Liver (tissue), 3 donors: ENCODE measurements around the gene PDPN.

Experiments
- GABPA ChIP-seq, 2 donors: IDR thresholded peaks in 1 of 2; conservative IDR thresholded peaks in 1 of 2; 2 replicates each; pipeline ENCODE4 v1.6.1; 2016; ENCODE audit warnings: antibody characterized with exemption in 2 of 2, mild to moderate bottlenecking in 1 of 2, moderate library complexity in 1 of 2
- HNF4G ChIP-seq: IDR thresholded peaks from 2 replicates; pipeline ENCODE4 v1.6.1; 2016; ENCODE audit warnings: antibody characterized with exemption
- JUND ChIP-seq, 2 donors: IDR thresholded peaks; 2 replicates each; pipeline ENCODE4 v1.6.1; 2016; ENCODE audit warnings: antibody characterized with exemption in 2 of 2
- RAD21 ChIP-seq, 2 donors: IDR thresholded peaks; 2 replicates each; pipeline ENCODE4 v1.6.1; 2016; ENCODE audit warnings: antibody characterized with exemption in 2 of 2, mild to moderate bottlenecking in 2 of 2
- SP1 ChIP-seq: IDR thresholded peaks from 2 replicates; pipeline ENCODE4 v1.6.1; 2018; ENCODE audit warnings: antibody characterized with exemption, mild to moderate bottlenecking
- YY1 ChIP-seq: IDR thresholded peaks from 2 replicates; pipeline ENCODE4 v1.6.1; 2016; ENCODE audit warnings: antibody characterized with exemption, mild to moderate bottlenecking
- TF ChIP-seq, protein P1 (sequence below): IDR thresholded peaks from 2 replicates; pipeline ENCODE4 v1.6.1; 2016; ENCODE audit warnings: antibody characterized with exemption
- TF ChIP-seq, protein P2 (sequence below): fragments of 150-350 bp; IDR thresholded peaks from 2 replicates; pipeline ENCODE4 v1.5.1; 2017; ENCODE audit warnings: improper control_type of control experiment, low read depth, low read length; ENCODE audit not compliant: missing input control
- TF ChIP-seq, protein P3 (sequence below): IDR thresholded peaks from 2 replicates; pipeline ENCODE4 v1.6.1; 2016; ENCODE audit warnings: antibody characterized with exemption
- TF ChIP-seq, protein P4 (sequence below): IDR thresholded peaks from 2 replicates; pipeline ENCODE4 v1.6.1; 2016; ENCODE audit warnings: antibody characterized with exemption, mild to moderate bottlenecking
- TF ChIP-seq, protein P5 (sequence below): IDR thresholded peaks from 2 replicates; pipeline ENCODE4 v1.6.1; 2016; ENCODE audit warnings: antibody characterized with exemption
- donor health status: healthy.
- donor health status: healthy.

DNA sequence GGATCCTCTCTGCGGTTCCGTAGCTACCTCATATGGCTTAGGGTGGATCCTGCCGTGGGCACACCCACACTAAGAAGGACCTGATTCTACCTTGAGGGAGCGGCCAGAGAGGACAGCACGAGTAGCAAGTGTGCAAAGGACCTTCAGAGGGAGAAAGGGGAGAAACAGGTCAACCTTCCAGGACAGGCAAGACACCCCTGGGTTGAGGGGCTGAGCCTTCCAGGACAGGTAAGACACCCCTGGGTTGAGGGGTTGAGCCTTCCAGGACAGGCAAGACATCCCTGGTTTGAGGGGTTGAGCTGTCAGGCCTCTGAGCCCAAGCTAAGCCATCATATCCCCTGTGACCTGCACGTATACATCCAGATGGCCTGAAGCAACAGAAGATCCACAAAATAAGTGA, 23.1 kb upstream of the PDPN start:
- TF ChIP-seq, protein P1, sequence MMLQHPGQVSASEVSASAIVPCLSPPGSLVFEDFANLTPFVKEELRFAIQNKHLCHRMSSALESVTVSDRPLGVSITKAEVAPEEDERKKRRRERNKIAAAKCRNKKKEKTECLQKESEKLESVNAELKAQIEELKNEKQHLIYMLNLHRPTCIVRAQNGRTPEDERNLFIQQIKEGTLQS = no peak
- TF ChIP-seq, protein P2, sequence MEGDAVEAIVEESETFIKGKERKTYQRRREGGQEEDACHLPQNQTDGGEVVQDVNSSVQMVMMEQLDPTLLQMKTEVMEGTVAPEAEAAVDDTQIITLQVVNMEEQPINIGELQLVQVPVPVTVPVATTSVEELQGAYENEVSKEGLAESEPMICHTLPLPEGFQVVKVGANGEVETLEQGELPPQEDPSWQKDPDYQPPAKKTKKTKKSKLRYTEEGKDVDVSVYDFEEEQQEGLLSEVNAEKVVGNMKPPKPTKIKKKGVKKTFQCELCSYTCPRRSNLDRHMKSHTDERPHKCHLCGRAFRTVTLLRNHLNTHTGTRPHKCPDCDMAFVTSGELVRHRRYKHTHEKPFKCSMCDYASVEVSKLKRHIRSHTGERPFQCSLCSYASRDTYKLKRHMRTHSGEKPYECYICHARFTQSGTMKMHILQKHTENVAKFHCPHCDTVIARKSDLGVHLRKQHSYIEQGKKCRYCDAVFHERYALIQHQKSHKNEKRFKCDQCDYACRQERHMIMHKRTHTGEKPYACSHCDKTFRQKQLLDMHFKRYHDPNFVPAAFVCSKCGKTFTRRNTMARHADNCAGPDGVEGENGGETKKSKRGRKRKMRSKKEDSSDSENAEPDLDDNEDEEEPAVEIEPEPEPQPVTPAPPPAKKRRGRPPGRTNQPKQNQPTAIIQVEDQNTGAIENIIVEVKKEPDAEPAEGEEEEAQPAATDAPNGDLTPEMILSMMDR = no peak
- TF ChIP-seq SP1 = no peak
- TF ChIP-seq JUND (IDR thresholded peaks at IDR 0.05) = no peak
- TF ChIP-seq, protein P3, sequence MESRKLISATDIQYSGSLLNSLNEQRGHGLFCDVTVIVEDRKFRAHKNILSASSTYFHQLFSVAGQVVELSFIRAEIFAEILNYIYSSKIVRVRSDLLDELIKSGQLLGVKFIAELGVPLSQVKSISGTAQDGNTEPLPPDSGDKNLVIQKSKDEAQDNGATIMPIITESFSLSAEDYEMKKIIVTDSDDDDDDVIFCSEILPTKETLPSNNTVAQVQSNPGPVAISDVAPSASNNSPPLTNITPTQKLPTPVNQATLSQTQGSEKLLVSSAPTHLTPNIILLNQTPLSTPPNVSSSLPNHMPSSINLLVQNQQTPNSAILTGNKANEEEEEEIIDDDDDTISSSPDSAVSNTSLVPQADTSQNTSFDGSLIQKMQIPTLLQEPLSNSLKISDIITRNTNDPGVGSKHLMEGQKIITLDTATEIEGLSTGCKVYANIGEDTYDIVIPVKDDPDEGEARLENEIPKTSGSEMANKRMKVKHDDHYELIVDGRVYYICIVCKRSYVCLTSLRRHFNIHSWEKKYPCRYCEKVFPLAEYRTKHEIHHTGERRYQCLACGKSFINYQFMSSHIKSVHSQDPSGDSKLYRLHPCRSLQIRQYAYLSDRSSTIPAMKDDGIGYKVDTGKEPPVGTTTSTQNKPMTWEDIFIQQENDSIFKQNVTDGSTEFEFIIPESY = no peak
- TF ChIP-seq, protein P4, sequence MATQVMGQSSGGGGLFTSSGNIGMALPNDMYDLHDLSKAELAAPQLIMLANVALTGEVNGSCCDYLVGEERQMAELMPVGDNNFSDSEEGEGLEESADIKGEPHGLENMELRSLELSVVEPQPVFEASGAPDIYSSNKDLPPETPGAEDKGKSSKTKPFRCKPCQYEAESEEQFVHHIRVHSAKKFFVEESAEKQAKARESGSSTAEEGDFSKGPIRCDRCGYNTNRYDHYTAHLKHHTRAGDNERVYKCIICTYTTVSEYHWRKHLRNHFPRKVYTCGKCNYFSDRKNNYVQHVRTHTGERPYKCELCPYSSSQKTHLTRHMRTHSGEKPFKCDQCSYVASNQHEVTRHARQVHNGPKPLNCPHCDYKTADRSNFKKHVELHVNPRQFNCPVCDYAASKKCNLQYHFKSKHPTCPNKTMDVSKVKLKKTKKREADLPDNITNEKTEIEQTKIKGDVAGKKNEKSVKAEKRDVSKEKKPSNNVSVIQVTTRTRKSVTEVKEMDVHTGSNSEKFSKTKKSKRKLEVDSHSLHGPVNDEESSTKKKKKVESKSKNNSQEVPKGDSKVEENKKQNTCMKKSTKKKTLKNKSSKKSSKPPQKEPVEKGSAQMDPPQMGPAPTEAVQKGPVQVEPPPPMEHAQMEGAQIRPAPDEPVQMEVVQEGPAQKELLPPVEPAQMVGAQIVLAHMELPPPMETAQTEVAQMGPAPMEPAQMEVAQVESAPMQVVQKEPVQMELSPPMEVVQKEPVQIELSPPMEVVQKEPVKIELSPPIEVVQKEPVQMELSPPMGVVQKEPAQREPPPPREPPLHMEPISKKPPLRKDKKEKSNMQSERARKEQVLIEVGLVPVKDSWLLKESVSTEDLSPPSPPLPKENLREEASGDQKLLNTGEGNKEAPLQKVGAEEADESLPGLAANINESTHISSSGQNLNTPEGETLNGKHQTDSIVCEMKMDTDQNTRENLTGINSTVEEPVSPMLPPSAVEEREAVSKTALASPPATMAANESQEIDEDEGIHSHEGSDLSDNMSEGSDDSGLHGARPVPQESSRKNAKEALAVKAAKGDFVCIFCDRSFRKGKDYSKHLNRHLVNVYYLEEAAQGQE = no peak
- TF ChIP-seq GABPA (IDR thresholded peaks at IDR 0.05 in 1 of 2, conservative IDR thresholded peaks at IDR 0.05 in 1 of 2) = no peak
- no peak for TF ChIP-seq YY1
- no peak for TF ChIP-seq RAD21 (IDR thresholded peaks at IDR 0.05)
- no peak for TF ChIP-seq HNF4G
- TF ChIP-seq, protein P5, sequence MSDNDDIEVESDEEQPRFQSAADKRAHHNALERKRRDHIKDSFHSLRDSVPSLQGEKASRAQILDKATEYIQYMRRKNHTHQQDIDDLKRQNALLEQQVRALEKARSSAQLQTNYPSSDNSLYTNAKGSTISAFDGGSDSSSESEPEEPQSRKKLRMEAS = no peak
